ENCODE results near the gene GALNT10.

The GALNT10 gene

GRCh38 chr5:154284433-154284832 lies 93.9 kb downstream of the GALNT10 start:
- no peak for TF ChIP-seq GATA2 (IDR thresholded peaks at IDR 0.05; ENCODE audit: low read depth, low read length)

- TF ChIP-seq GATA2 (IDR thresholded peaks at IDR 0.05; ENCODE audit: low read depth, low read length) (no peak), GATA3 (IDR thresholded peaks at IDR 0.05; ENCODE audit: low read depth, low read length) (no peak)
Measured at GRCh38 chr5:154285661-154286408, 95.3 kb downstream of the GALNT10 start.

- TF ChIP-seq GATA2 (IDR thresholded peaks at IDR 0.05; ENCODE audit: low read depth, low read length) (no peak), GATA3 (IDR thresholded peaks at IDR 0.05; ENCODE audit: low read depth, low read length) (no peak)
Measured at GRCh38 chr5:154286557-154286956, 96.0 kb downstream of the GALNT10 start.

GRCh38 chr5:154287136-154287535 lies 96.6 kb downstream of the GALNT10 start:
- no peak for TF ChIP-seq GATA3 (IDR thresholded peaks at IDR 0.05; ENCODE audit: low read depth, low read length)
- no peak for TF ChIP-seq GATA2 (IDR thresholded peaks at IDR 0.05; ENCODE audit: low read depth, low read length)

- TF ChIP-seq GATA3 (IDR thresholded peaks at IDR 0.05; ENCODE audit: low read depth, low read length) (no peak), GATA2 (IDR thresholded peaks at IDR 0.05; ENCODE audit: low read depth, low read length) (no peak)
Measured at GRCh38 chr5:154288145-154288544, 97.6 kb downstream of the GALNT10 start.

- no peak for TF ChIP-seq GATA3 (IDR thresholded peaks at IDR 0.05; ENCODE audit: low read depth, low read length)
Measured at GRCh38 chr5:154291917-154292316, 101.4 kb downstream of the GALNT10 start.

GRCh38 chr5:154293219-154293618 lies 102.7 kb downstream of the GALNT10 start:
- TF ChIP-seq GATA3 (IDR thresholded peaks at IDR 0.05; ENCODE audit: low read depth, low read length) (no peak), GATA2 (IDR thresholded peaks at IDR 0.05; ENCODE audit: low read depth, low read length) (no peak)

GRCh38 chr5:154295551-154295950 lies 105.0 kb downstream of the GALNT10 start:
- TF ChIP-seq GATA2 (IDR thresholded peaks at IDR 0.05; ENCODE audit: low read depth, low read length) = no peak
- TF ChIP-seq GATA3 (IDR thresholded peaks at IDR 0.05; ENCODE audit: low read depth, low read length) = no peak

GRCh38 chr5:154296525-154297159 lies 106.1 kb downstream of the GALNT10 start:
- TF ChIP-seq GATA3 (IDR thresholded peaks at IDR 0.05; ENCODE audit: low read depth, low read length) (no peak), GATA2 (IDR thresholded peaks at IDR 0.05; ENCODE audit: low read depth, low read length) (no peak)

- TF ChIP-seq GATA3 (IDR thresholded peaks at IDR 0.05; ENCODE audit: low read depth, low read length) (no peak), GATA2 (IDR thresholded peaks at IDR 0.05; ENCODE audit: low read depth, low read length) (no peak)
Measured at GRCh38 chr5:154298065-154298464, 107.5 kb downstream of the GALNT10 start.

GRCh38 chr5:154300207-154300883 lies 109.8 kb downstream of the GALNT10 start:
- no peak for TF ChIP-seq GATA3 (IDR thresholded peaks at IDR 0.05; ENCODE audit: low read depth, low read length)
- no peak for TF ChIP-seq GATA2 (IDR thresholded peaks at IDR 0.05; ENCODE audit: low read depth, low read length)

- no peak for TF ChIP-seq GATA2 (IDR thresholded peaks at IDR 0.05; ENCODE audit: low read depth, low read length)
Measured at GRCh38 chr5:154301726-154302125, 111.2 kb downstream of the GALNT10 start.

GRCh38 chr5:154302161-154302560 lies 111.6 kb downstream of the GALNT10 start:
- TF ChIP-seq GATA3 (IDR thresholded peaks at IDR 0.05; ENCODE audit: low read depth, low read length) (no peak), GATA2 (IDR thresholded peaks at IDR 0.05; ENCODE audit: low read depth, low read length) (no peak)

GRCh38 chr5:154303133-154303532 lies 112.6 kb downstream of the GALNT10 start:
- TF ChIP-seq GATA3 (IDR thresholded peaks at IDR 0.05; ENCODE audit: low read depth, low read length) (no peak), GATA2 (IDR thresholded peaks at IDR 0.05; ENCODE audit: low read depth, low read length) (no peak)
